Stimulated activated CD4-positive, alpha-beta T cell treated with anti-CD3 and anti-CD28 coated beads, Interleukin-4, amount 100 ng/mL, for 4 hours (primary cell): ENCODE results near the gene BTBD3.

Experiments
- DNase-seq, 2 experiments: peaks; one replicate each; pipeline ENCODE4 v3.0.0-alpha.2; 2020

The BTBD3 gene

DNA sequence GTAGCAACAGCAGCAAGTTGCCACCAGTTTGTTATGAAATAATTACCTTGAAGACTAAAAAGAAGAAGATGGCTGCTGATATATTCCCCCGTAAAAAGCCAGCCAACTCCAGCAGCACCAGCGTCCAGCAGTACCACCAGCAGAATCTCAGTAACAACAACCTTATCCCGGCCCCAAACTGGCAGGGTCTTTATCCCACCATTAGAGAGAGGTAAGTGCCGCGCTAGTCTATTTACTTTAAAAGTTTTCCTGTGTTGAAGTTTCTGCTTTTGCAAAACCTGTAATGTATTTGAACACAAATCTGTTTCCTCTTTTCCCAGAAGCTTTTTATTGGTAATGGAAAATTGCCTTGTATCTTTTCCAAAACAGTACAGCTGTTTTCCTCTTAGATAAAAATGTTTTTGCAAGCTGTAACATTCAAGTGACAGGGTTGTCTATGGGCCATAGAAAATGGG is 725 bp downstream of the BTBD3 start:
- no peak for DNase-seq

DNA sequence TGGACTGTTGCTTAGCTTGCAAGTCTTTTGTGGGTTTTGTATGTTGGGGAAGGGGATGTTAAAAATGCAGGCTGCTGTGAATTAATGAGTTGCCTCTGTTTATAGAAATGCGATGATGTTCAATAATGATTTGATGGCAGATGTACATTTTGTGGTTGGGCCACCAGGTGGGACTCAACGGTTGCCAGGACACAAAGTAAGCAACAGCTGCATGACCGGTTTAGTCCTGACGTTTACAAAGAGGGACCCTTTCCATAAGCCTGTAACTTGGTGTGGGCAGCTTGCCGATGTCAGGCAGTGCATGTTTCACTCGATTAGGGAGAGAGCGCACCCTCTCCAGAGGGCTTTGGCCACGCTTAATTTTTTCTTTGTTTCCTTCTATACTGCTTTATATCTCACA is 1.3 kb downstream of the BTBD3 start:
- DNase-seq: no peak

DNA sequence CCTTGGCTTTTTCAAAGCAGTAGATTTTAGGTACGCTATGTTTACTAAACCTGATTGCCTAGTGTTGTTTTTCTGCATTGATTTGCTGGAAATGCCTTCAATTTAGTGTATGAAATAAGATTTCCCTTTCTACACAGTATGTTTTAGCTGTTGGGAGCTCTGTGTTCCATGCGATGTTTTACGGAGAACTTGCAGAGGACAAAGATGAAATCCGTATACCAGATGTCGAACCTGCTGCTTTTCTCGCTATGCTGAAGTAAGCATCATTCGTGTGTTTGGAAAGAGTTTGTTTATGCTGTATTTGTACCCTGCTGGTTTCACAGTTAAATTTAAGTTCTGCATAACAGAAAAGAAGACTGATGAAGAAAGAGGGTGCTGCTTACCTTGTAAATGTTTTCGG is 1.9 kb downstream of the BTBD3 start:
- no peak for DNase-seq

DNA sequence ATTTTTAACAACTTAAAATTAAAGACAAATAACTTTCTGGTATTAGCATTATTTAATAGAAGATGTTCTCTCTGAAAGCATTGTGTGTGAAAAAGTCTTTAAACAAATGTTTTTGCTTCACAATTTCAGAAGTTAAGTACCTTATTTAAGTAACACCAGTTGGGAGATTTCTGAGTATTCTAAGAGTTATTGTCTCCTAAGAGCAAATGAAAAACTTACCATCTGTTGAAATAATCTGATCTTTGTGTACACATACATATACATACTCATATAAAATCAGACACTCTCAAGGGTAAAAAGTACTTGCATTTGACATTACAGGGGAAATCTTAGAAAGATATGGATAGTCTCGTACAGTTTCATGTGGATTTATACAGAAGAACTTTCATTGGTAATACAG is 2.4 kb downstream of the BTBD3 start:
- no peak for DNase-seq

- no peak for DNase-seq
Observed at GRCh38 chr20:11921321-11921720, 3.6 kb downstream of the BTBD3 start.

DNA sequence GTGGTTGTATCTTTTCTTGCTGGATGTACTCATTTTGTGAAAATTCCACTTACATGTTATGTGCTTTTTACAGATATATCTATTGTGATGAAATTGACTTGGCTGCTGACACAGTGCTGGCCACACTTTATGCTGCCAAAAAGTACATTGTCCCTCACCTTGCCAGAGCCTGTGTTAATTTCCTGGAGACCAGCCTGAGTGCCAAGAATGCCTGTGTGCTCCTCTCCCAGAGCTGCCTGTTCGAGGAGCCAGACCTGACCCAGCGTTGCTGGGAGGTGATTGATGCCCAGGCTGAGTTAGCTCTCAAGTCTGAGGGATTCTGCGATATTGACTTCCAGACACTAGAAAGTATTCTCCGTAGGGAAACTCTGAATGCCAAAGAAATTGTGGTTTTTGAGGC is 4.9 kb downstream of the BTBD3 start:
- no peak for DNase-seq

DNA sequence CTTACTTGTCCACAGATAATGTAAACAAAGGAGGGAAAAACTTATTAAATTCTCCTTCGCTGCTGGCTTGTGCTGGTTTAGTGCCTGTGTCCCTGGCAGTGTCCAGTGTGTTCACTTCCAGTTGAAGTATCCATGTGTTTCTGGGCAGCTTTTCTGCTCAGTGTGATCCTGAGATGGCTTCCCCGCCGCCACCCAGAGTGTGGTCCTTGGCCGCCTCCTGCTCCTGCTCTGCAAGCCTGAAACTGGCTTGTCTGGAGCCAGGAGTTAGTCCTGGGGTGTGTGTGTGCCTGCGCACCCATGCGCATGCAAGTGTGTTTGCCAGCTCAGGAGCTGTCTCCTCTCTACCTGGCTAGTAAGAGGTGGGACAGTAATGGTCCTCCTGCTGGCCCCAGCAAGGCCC is 7.2 kb downstream of the BTBD3 start:
- DNase-seq: no peak

- no peak for DNase-seq
Observed at GRCh38 chr20:11926292-11926998, 8.8 kb downstream of the BTBD3 start.

- DNase-seq: no peak
Observed at GRCh38 chr20:11929947-11930346, 12.3 kb downstream of the BTBD3 start.

DNA sequence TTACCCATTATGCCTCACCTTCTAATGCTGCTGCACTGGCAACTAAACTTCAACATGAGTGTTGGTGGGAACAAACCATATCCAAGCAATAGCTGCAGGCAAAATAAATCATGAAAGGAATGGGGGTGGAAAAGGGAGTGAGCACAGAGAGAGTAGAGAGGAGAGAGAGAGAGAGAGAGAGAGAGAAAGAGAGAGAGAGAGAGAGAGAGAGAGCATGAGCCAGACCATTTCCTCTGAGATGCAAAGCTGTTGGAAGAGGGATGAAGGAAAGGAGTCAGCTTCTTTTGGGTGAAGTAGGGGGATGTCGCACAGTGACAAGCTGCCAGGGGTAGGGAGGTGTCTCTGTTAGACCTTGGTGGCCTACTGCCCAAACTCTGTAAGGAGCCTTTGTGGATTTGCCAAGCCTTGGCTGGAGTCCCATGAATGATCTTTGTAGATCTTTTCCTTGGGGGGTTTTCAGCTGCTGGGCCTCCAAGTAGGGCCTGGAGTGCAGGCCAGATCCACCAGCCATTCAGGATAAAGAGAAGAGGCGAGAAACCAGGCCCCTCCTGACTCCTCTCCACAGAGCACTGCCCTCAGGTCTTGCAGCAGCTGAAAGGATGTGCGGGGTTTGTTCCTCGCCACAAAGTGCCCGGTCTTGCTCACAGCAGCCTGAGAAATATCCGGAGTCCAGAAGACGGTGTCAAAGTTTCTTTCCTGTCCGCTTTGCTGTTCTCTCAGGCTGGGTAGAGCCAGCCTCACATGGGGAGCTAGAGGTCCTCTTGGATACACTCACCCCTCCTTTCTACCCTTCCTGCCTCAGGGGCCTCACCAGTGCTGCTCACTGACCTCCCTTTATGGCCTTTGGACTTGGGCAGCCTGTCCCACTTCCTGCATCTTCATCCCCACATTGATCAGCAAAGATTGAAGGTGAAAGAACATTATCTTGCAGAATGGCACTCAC is 17.8 kb downstream of the BTBD3 start:
- DNase-seq: no peak

GRCh38 chr20:11936157-11936556 is 18.5 kb downstream of the BTBD3 start:
- DNase-seq: no peak

DNA sequence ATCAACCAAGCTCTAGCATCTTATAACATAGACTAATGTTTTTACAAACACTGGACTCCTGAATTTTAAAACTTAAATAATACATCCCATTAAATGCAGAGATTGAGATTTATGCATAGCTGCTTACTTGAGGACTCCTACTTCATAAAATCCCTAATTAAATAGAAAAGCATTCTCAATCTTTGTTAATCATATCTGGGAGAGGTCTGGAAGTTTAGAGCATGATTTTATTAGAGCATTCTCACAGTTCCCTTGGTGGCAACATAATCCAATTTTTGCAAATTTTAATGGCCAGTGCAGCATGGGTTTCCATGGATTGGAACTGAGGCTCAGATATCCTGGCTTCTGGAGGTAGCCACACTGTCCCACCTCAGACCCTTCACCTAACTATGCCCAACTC is 19.5 kb downstream of the BTBD3 start:
- no peak for DNase-seq

- no peak for DNase-seq
Observed at GRCh38 chr20:11941593-11942246, 24.0 kb downstream of the BTBD3 start.

- no peak for DNase-seq
Observed at GRCh38 chr20:11943778-11944177, 26.1 kb downstream of the BTBD3 start.

DNA sequence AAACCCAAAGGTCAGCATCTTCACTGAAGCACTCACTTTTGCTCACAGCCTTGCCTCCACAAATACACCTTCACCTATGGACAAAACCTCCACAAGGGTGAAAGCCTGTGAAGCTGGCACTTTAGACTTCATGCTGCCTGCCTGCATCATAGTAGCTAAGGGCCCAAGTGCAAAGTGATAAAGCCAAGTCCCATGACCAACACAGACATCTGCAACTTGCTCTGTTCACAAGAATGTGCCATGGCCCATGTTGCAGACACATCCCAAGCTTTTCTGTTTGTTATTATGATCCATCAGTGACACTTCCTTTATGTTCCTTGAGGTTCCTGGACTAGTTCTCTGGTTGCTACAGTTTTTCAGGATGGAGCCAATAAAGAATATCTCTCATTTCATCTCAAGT is 31.1 kb downstream of the BTBD3 start:
- no peak for DNase-seq

- DNase-seq: no peak
Observed at GRCh38 chr20:11949711-11950110, 32.0 kb downstream of the BTBD3 start.

DNA sequence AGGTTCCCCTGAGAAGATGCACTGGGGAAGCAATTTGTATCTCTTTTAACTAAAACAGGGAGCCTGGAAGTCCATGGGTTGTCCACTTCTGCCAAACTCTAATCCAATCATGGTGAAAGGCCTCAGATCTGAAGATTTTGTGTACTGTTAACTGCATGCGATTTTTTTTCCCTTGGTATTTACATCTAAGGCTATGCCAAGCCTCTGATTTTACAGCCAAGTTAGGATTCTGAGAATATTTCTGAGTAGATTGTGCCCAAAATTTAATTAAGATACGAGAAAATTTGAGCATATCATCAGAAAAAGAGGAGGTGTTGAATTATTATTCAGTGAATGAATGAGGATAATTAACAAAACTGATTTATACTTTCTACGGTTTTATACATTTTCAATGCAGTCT is 34.0 kb downstream of the BTBD3 start:
- no peak for DNase-seq

DNA sequence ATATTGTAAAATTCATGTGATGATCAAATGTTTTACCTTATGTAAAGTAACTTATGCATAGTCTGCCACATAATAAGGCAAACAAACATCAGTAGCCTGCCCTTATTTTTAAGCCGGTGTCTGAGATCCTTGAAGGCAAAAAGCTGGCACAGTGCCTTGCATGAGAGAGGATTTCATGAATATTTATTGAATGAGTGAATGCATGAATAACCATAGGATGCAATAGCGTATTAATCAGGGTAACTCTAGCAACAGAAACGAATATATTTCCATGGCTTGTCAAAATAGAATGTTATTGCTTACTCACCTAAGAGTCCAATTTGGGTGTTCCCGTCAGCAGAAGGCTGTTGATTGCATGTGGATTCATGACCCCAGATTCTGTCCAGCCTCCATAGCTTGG is 34.9 kb downstream of the BTBD3 start:
- no peak for DNase-seq

- no peak for DNase-seq
Observed at GRCh38 chr20:11957911-11958310, 40.2 kb downstream of the BTBD3 start.

DNA sequence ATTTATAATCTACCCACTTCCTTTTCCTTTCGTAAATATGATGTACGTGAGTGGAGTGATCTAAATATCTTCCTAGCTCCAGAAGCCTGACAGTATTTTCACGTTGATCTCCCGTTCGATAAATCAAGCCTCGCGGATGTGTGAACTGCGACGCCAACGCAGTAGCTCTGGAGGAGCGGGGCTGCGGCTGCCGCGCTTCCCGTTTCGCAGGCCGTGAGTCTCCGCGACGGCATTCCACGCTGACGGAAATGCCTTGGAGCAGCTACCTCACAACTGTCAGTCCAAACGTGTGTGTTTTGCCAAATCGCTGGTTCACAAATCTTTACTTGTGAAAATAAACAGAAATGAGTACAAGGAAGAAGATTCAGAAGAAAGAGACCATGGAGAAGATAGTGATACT is 41.2 kb downstream of the BTBD3 start:
- DNase-seq: no peak

DNA sequence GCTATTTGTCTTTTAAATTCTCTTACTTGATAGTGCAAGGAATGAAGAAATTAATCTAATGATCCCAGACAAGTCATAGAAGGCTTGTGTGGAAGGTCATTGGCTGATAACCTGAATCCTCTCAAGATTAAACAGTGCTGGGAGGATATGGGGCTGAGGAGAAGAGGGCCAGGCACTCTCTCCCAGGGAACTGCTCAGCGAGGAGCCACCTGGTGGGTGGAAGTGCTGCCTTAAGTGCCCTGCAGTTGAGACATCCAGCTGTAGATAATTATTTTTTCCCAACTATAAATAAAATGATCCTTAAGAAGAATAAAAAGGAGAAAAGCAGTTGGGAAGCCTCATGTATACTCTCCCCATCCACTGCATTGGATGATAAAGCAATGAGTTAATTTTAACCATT is 47.9 kb downstream of the BTBD3 start:
- no peak for DNase-seq

GRCh38 chr20:11966186-11966585 is 48.5 kb downstream of the BTBD3 start:
- no peak for DNase-seq

DNA sequence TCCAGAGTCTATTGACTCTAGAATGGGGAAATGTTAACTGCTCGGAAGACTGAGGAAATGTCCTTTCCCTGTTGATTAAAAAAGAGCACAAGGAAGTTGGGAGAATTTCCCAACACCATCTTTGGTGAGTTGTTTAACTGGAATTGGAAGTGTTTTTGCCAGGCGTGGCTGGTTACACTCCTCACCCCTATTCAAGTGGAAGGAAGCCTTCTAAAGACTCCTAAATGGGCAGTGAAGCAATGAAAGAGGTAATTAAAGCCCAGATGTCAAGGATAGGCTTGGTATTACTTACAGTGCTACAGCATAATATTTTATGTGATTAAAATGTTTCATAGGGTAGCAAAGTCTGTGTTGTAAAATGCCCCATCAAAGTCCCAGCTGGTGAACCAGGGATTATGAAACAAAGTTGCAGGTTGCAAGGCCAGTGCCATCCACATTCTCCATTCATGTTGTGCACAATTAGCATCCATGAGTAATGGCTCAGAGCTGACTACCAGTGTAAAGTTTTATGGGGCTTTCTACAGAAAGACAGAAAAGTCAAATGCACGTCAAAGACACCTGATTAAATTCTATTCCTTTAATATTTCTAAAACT is 52.6 kb downstream of the BTBD3 start:
- DNase-seq: no peak
